Measurements from ENCODE around the gene DCC. TPM values are rescaled to one million over a fixed set of nuclear protein-coding genes. Genes with fewer than 3 reads are reported as not detected.

The DCC gene
- total RNA-seq, 3 donors from 2014 or later (not counting 1 experiment from before 2014, with no cell fraction given) = not detected

- H3K4me3 ChIP-seq (ENCODE audit: low read length) = no peak overlapping the region
- H3K9me3 ChIP-seq (ENCODE audit: control insufficient read depth, insufficient read depth, low read length) = no peaks in the 10 kb centered on the region
- H3K4me1 ChIP-seq (ENCODE audit: control insufficient read depth, insufficient read depth, low read length) = no peaks in the 10 kb centered on the region
- no peak for TF ChIP-seq CTCF (IDR thresholded peaks at IDR 0.05)
- H3K27me3 Mint-ChIP-seq (ENCODE audit: low read depth in 2 of 2) = no peaks in the 10 kb centered on the region
- intact Hi-C loops (cut with micrococcal nuclease) = no loop called here
- H3K36me3 ChIP-seq (ENCODE audit: control insufficient read depth, insufficient read depth, low read length) = no peaks in the 10 kb centered on the region
- no peak for DNase-seq
- H3K36me3 Mint-ChIP-seq = no peaks in the 10 kb centered on the region
- H3K27ac ChIP-seq (ENCODE audit: low read length) = no peak overlapping the region
- H3K27me3 ChIP-seq (ENCODE audit: control insufficient read depth, insufficient read depth, low read length) = no peaks in the 10 kb centered on the region
- peaks cover 3 to 8% of the 10 kb centered on the region in 2 donors for H3K9me3 Mint-ChIP-seq
- no peaks in the 10 kb centered on the region for H3K4me1 Mint-ChIP-seq
- no peak overlapping the region for H3K27ac Mint-ChIP-seq
- ATAC-seq = no peak
- no peak overlapping the region for H3K4me3 Mint-ChIP-seq
Observed at GRCh38 chr18:52312346-52312745, 27.7 kb upstream of the DCC start.

GRCh38 chr18:52313213-52313612 lies 26.8 kb upstream of the DCC start:
- no peaks in the 10 kb centered on the region for H3K36me3 ChIP-seq (ENCODE audit: control insufficient read depth, insufficient read depth, low read length)
- no peak for TF ChIP-seq CTCF (IDR thresholded peaks at IDR 0.05)
- DNase-seq (no peak), ATAC-seq (no peak)
- 72% methylated on average over 2 of the region's 2 CpGs for WGBS (ENCODE audit: insufficient coverage)
- no peaks in the 10 kb centered on the region for H3K36me3 Mint-ChIP-seq
- H3K4me1 Mint-ChIP-seq = no peaks in the 10 kb centered on the region
- H3K4me3 ChIP-seq (ENCODE audit: low read length) = no peak overlapping the region
- no peaks in the 10 kb centered on the region for H3K4me1 ChIP-seq (ENCODE audit: control insufficient read depth, insufficient read depth, low read length)
- H3K27me3 Mint-ChIP-seq (ENCODE audit: low read depth in 2 of 2) = no peaks in the 10 kb centered on the region
- H3K27ac Mint-ChIP-seq = no peak overlapping the region
- H3K9me3 ChIP-seq (ENCODE audit: control insufficient read depth, insufficient read depth, low read length) = no peaks in the 10 kb centered on the region
- peaks cover 3 to 8% of the 10 kb centered on the region in 2 donors for H3K9me3 Mint-ChIP-seq
- intact Hi-C loops (cut with micrococcal nuclease) = no loop called here
- H3K27me3 ChIP-seq (ENCODE audit: control insufficient read depth, insufficient read depth, low read length) = no peaks in the 10 kb centered on the region
- no peak overlapping the region for H3K27ac ChIP-seq (ENCODE audit: low read length)
- H3K4me3 Mint-ChIP-seq = no peak overlapping the region

GRCh38 chr18:52319424-52319983 lies 20.5 kb upstream of the DCC start:
- H3K4me1 ChIP-seq (ENCODE audit: control insufficient read depth, insufficient read depth, low read length) = no peaks in the 10 kb centered on the region
- WGBS (ENCODE audit: insufficient coverage) = 76% methylated on average over 6 of the region's 6 CpGs
- no peak overlapping the region for H3K4me3 ChIP-seq (ENCODE audit: low read length)
- no peaks in the 10 kb centered on the region for H3K27me3 Mint-ChIP-seq (ENCODE audit: low read depth in 2 of 2)
- H3K4me1 Mint-ChIP-seq = no peaks in the 10 kb centered on the region
- no peaks in the 10 kb centered on the region for H3K36me3 Mint-ChIP-seq
- no peak overlapping the region for H3K27ac ChIP-seq (ENCODE audit: low read length)
- H3K4me3 Mint-ChIP-seq = no peak overlapping the region
- ATAC-seq (no peak), DNase-seq (no peak)
- no peak for TF ChIP-seq CTCF (IDR thresholded peaks at IDR 0.05)
- H3K36me3 ChIP-seq (ENCODE audit: control insufficient read depth, insufficient read depth, low read length) = no peaks in the 10 kb centered on the region
- H3K27ac Mint-ChIP-seq = no peak overlapping the region
- no peaks in the 10 kb centered on the region for H3K27me3 ChIP-seq (ENCODE audit: control insufficient read depth, insufficient read depth, low read length)
- peaks cover 6% of the 10 kb centered on the region for H3K9me3 ChIP-seq (ENCODE audit: control insufficient read depth, insufficient read depth, low read length)
- H3K9me3 Mint-ChIP-seq = peaks cover 0 to 8% of the 10 kb centered on the region in 2 donors
- intact Hi-C loops (cut with micrococcal nuclease) = no loop called here

- no peak overlapping the region for H3K27ac Mint-ChIP-seq
- no peaks in the 10 kb centered on the region for H3K27me3 Mint-ChIP-seq (ENCODE audit: low read depth in 2 of 2)
- peaks cover 2 to 3% of the 10 kb centered on the region in 2 donors for H3K9me3 Mint-ChIP-seq
- H3K36me3 ChIP-seq (ENCODE audit: control insufficient read depth, insufficient read depth, low read length) = no peaks in the 10 kb centered on the region
- TF ChIP-seq CTCF (IDR thresholded peaks at IDR 0.05) = no peak
- H3K27me3 ChIP-seq (ENCODE audit: control insufficient read depth, insufficient read depth, low read length) = no peaks in the 10 kb centered on the region
- no peak for DNase-seq
- no peaks in the 10 kb centered on the region for H3K36me3 Mint-ChIP-seq
- H3K9me3 ChIP-seq (ENCODE audit: control insufficient read depth, insufficient read depth, low read length) = peaks cover 6% of the 10 kb centered on the region
- intact Hi-C loops (cut with micrococcal nuclease) = no loop called here
- H3K4me1 Mint-ChIP-seq = no peaks in the 10 kb centered on the region
- no peak for ATAC-seq
- no peak overlapping the region for H3K4me3 ChIP-seq (ENCODE audit: low read length)
- no peak overlapping the region for H3K4me3 Mint-ChIP-seq
- no peak overlapping the region for H3K27ac ChIP-seq (ENCODE audit: low read length)
- H3K4me1 ChIP-seq (ENCODE audit: control insufficient read depth, insufficient read depth, low read length) = no peaks in the 10 kb centered on the region
Observed at GRCh38 chr18:52322307-52322706, 17.7 kb upstream of the DCC start.
